ENCODE measurements around the gene AP2A2. TPM values are rescaled to one million over a fixed set of nuclear protein-coding genes. Genes with fewer than 3 reads are reported as not detected.

Gene AP2A2
- total RNA-seq, 6 experiments from 2014 or later, result 41.4 to 66.7 (median 53.8) TPM

DNA sequence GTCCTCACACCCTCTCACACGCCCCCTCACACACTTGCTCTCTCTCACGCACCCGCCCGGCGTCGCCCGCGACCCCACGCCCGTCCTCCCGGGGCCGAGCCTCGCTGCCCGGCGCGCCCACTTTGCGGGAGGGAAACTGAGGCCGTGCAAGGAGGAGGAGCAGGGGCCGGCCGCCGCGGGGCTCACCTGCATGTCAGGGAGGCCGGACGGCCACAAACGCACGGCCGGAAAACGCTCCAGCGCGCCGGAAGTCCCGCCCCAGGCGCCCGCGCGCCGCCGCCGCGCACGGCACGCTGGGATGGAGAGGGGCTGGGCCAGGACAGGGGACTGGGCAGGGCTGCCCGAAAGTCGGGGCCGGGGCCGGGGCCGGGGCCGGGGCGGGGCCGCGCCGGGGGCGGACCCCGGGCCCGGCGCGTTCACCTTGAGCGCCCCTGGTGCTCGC, 15.1 kb upstream of the AP2A2 start, which contains the start of gene CHID1:
CHID1 (minus strand) TSS at position 222 of the 442 bp plus-strand sequence. CDS start 5,994 bp downstream, outside the sequence.
- WGBS (ENCODE audit: insufficient coverage, low coverage, low lambda C conversion rate, missing lambda C conversion rate), result 0% methylated on average over 2 of the region's 59 CpGs
- H3K9me3 ChIP-seq, result no peaks in the 10 kb centered on the region
- H3K27ac ChIP-seq, result peak within 1 kb of the TSS; percentile 73 to 89 (median 87)
- peaks cover 0 to 51% (median 17%) of the 10 kb centered on the region in 4 donors for H3K4me1 ChIP-seq
- intact Hi-C loops (cut with DNase I), result no loop called here
- peak; percentile 91 to 92 (median 92) for DNase-seq
- peak within 1 kb of the TSS; percentile 79 to 83 (median 81) for H3K4me3 ChIP-seq
- peak; percentile 66 to 82 (median 70) for ATAC-seq
- H3K36me3 ChIP-seq, result no peaks in the 10 kb centered on the region
- TF ChIP-seq, protein P1, sequence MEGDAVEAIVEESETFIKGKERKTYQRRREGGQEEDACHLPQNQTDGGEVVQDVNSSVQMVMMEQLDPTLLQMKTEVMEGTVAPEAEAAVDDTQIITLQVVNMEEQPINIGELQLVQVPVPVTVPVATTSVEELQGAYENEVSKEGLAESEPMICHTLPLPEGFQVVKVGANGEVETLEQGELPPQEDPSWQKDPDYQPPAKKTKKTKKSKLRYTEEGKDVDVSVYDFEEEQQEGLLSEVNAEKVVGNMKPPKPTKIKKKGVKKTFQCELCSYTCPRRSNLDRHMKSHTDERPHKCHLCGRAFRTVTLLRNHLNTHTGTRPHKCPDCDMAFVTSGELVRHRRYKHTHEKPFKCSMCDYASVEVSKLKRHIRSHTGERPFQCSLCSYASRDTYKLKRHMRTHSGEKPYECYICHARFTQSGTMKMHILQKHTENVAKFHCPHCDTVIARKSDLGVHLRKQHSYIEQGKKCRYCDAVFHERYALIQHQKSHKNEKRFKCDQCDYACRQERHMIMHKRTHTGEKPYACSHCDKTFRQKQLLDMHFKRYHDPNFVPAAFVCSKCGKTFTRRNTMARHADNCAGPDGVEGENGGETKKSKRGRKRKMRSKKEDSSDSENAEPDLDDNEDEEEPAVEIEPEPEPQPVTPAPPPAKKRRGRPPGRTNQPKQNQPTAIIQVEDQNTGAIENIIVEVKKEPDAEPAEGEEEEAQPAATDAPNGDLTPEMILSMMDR (IDR thresholded peaks at IDR 0.05), result no peak
- no peak for TF ChIP-seq POLR2A (IDR thresholded peaks at IDR 0.05)
- no peaks in the 10 kb centered on the region for H3K27me3 ChIP-seq

DNA sequence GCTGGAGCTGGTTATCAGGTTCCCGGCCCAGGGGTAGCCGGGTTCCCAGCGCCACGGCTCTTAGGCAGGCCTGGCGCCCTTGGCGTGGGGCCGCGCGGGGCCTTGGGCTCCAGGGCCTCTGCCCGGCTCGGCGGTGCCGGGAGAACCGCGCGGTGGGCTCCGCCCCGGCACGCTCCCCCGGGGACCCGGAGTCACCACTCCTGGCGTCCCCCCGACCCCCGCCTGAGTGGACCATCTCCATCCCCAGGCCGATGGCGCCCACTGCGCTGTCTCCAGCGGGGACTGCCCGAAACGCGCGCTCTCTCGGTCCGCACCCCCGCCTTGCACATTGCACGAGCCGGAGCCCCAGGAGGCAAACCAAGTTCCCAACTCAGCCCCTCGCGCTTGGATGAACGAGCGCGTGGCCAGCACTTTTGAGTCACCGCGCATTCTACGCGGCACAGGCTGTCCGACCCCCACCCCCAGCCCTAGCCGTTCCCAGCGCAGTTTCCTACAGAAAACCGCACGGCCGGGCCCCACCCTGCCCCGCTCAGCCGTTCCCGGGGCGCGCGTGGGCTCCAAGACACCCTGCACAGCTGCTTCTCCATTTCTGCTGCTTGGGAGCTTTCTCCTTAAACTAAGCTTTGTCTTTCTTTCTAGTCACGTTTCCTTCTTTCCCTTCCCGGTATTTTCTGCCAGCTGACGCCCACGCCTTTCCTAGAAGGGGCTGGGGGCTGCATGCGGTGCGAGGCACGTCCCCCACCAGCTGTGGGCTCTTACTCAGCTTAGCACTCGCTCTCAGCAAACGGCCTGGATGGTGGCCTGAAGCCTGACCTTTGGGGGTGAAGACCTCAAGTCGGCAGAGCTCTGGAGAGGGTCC, 14.4 kb upstream of the AP2A2 start:
- H3K4me1 ChIP-seq, result peaks cover 0 to 58% (median 17%) of the 10 kb centered on the region in 4 donors
- DNase-seq (peak in 1 of 3 donors; percentile 46), ATAC-seq (peak in 3 of 4 donors; percentile 0 to 2 (median 1))
- no peaks in the 10 kb centered on the region for H3K27me3 ChIP-seq
- H3K27ac ChIP-seq, result peak overlapping the region; percentile 73 to 89 (median 87)
- intact Hi-C loops (cut with DNase I), result no loop called here
- peak overlapping the region; percentile 79 to 83 (median 81) for H3K4me3 ChIP-seq
- no peaks in the 10 kb centered on the region for H3K9me3 ChIP-seq
- peak; percentile 75 for TF ChIP-seq POLR2A (IDR thresholded peaks at IDR 0.05)
- TF ChIP-seq, protein P1 (IDR thresholded peaks at IDR 0.05), result peak in 1 of 4 donors; percentile 26
- WGBS (ENCODE audit: insufficient coverage, low coverage, low lambda C conversion rate, missing lambda C conversion rate), result 3% methylated on average over 11 of the region's 68 CpGs
- H3K36me3 ChIP-seq, result no peaks in the 10 kb centered on the region

DNA sequence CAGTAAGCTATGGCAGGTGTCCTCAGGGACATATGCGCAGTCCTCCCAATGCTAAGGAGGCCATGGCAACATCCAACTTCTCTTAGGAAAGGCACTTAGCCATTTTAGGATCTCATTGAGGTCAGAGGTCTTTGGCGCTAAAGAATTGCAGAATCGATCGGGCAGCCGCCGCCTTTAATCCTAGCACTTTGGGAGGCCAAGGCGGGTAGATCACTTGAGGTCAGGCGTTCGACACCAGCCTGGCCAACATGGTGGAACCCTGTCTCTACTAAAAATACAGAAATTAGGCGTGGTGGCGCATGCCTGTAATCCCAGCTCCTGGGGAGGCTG, 13.8 kb upstream of the AP2A2 start:
- DNase-seq (no peak), ATAC-seq (peak in 1 of 4 donors; percentile 2)
- H3K4me3 ChIP-seq, result peak overlapping the region; percentile 79 to 83 (median 81)
- no peaks in the 10 kb centered on the region for H3K9me3 ChIP-seq
- no peaks in the 10 kb centered on the region for H3K36me3 ChIP-seq
- TF ChIP-seq, protein P1 (IDR thresholded peaks at IDR 0.05), result no peak
- no peak for TF ChIP-seq POLR2A (IDR thresholded peaks at IDR 0.05)
- H3K27me3 ChIP-seq, result no peaks in the 10 kb centered on the region
- WGBS (ENCODE audit: insufficient coverage, low coverage, low lambda C conversion rate, missing lambda C conversion rate), result 16% methylated on average over 10 of the region's 11 CpGs
- intact Hi-C loops (cut with DNase I), result no loop called here
- peak overlapping the region in 2 of 3 donors; percentile 87 to 89 for H3K27ac ChIP-seq
- H3K4me1 ChIP-seq, result peaks cover 0 to 58% (median 17%) of the 10 kb centered on the region in 4 donors

DNA sequence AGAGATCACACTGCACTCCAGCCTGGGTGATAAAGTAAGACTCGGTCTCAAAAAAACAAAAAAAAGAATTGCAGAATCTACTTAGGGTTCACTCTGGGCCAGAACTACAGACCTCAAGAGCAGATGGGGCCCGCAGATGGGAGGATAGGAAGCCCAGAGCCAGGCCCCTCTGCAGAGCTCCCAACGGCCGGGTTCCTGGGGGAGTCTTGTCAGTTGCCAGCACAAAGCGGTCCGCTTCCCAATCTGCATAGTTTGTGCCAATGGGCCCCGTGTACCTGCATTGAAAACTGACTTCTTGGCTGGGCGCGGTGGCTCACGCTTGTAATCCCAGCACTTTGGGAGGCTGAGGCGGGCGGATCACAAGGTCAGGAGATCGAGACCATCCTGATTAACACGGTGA, 13.4 kb upstream of the AP2A2 start:
- TF ChIP-seq, protein P1 (IDR thresholded peaks at IDR 0.05), result no peak
- TF ChIP-seq POLR2A (IDR thresholded peaks at IDR 0.05), result no peak
- H3K4me1 ChIP-seq, result peaks cover 0 to 58% (median 17%) of the 10 kb centered on the region in 4 donors
- H3K9me3 ChIP-seq, result no peaks in the 10 kb centered on the region
- no peaks in the 10 kb centered on the region for H3K27me3 ChIP-seq
- intact Hi-C loops (cut with DNase I), result no loop called here
- H3K27ac ChIP-seq, result peak overlapping the region in 1 of 3 donors; percentile 89
- H3K36me3 ChIP-seq, result no peaks in the 10 kb centered on the region
- ATAC-seq, result no peak
- H3K4me3 ChIP-seq, result no peak overlapping the region
- 94% methylated on average over 2 of the region's 14 CpGs for WGBS (ENCODE audit: insufficient coverage, low coverage, low lambda C conversion rate, missing lambda C conversion rate)
- no peak for DNase-seq
